GM10266 (cell line): ENCODE results near the gene NUP35.

ENCODE experiments used
- DNase-seq: peaks from one replicate; pipeline ENCODE4 v3.0.0; 2012; ENCODE audit errors: extremely low spot score
- CTCF ChIP-seq: IDR thresholded peaks from 2 replicates; pipeline ENCODE4 v1.5.1; 2012; ENCODE audit warnings: mild to moderate bottlenecking, low read depth; ENCODE audit not compliant: control insufficient read depth, insufficient read depth; ENCODE audit errors: missing control alignments

Gene NUP35, protein sequence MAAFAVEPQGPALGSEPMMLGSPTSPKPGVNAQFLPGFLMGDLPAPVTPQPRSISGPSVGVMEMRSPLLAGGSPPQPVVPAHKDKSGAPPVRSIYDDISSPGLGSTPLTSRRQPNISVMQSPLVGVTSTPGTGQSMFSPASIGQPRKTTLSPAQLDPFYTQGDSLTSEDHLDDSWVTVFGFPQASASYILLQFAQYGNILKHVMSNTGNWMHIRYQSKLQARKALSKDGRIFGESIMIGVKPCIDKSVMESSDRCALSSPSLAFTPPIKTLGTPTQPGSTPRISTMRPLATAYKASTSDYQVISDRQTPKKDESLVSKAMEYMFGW

DNA sequence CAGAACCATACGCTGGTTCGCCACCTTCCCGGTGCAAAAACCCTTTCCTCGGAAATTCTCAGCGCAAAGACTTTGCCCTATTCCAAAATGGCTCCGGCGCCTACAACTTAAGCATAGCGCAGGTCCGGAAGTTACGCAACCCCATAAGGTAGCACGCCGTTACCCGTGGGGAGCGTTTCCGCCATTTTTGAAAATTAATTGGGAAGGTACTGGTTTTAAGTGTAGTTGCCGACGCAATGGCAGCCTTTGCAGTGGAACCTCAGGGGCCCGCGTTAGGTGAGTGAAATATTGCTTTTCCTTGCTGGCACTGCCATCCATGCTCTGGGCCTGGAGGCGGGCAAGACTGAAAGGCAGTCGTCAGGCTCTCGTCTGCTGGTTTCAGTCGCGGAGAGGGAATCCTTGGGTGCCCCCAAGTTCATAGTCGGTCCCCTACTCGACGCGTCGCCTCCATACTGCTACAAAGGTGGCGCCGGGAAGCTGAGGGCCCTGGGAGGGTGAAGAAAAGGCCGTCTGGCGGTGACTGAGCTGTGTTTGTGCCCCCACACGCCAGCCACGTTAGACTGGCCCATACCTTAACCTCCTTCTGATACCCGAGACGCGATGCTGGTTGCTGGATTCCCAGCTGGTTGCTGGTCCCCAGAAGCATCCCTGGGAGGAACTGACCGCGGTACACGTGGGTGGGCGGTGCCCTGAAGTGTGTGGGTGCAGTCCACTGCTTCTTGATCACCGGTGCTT is at the start of gene NUP35:
Gene NUP35 (plus strand): TSS at position 222 of the 735 bp plus-strand sequence. CDS start 15 bp downstream, at position 237.
- peak; percentile 75 for DNase-seq
- no peak for TF ChIP-seq CTCF

DNA sequence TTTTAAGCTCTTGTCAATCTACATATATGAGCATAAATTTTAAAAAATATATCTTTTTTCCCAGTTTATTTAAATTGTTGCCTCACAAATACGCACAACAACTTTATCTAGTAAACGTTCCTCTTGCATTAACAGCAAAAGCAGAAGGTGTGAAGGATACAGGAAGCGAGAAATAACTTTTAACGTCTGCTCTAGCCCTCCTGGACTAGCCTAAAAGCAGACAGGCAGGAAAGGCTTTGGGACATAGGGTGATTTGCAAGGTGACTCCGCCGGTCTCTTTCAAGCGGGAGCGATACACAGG is 46.1 kb upstream of the NUP35 start:
- no peak for TF ChIP-seq CTCF
- DNase-seq = no peak

DNA sequence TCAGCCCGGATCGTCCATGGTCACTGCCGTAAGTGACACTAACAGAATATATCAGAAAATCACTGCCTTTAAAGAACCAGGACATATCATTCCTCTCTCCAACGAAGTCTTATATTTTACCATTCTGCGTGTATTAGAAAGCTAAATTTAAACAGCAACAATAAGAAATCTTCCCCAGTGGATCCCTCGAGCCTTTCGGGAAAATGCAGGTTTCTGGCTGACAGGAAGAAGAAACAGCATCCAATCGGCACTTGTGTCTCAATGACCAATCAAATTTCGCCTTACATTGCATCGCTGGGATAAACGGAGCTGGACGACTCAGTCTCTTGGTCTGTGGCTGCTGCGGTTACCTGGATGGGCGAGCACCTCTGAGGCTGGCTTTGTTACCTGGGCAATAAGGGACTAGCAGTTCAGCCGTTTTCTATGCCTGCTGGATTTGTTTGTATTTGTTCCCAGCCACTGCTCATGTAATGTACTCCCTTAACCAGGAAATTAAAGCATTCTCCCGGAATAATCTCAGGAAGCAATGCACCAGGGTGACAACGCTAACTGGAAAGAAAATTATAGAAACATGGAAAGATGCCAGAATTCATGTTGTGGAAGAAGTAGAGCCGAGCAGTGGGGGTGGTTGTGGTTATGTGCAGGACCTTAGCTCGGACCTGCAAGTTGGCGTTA is 45.6 kb upstream of the NUP35 start, which contains the start of gene DUSP19:
Gene DUSP19 (plus strand): TSS at position 284 of the 675 bp plus-strand sequence. CDS start 187 bp downstream, at position 471.
- no peak for TF ChIP-seq CTCF
- DNase-seq = peak; percentile 86

DNA sequence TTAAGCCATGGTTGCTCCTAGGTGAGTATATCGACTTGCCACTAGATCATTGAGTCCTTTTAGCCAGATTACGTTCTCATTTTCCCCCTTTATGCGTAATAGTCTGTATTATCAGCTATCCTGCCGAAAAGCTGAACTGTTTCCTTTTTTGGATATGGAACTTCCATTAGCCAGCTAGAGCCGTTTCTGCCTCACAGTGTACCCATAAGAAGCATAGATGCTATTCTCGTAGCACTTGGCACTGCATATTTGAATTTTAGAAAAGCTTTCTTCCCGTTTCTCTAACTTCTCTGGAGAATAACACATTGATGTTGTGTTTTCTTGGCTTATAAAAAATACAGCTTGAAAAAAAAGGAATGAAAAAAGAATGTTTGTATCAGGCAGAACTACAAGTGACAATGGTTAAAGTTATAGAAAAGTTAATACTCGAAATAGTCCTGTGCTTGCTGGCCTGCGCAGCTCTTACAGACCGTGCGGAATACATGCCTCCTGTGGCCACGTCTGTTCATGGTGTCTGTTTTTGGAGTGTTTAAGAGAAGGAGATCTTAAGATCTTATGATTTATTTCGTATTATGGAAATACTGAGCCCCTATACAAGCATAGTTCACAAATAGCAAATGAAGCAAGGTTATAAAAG is 45.0 kb upstream of the NUP35 start:
- no peak for DNase-seq

GRCh38 chr2:183081911-183082310 is 42.3 kb upstream of the NUP35 start:
- TF ChIP-seq CTCF = no peak

More for the DNA sequence above, 45.0 kb upstream of the NUP35 start:
- no peak for TF ChIP-seq CTCF

GRCh38 chr2:183088061-183088460 is 36.2 kb upstream of the NUP35 start:
- TF ChIP-seq CTCF = no peak
- DNase-seq = no peak

More at GRCh38 chr2:183081911-183082310, 42.3 kb upstream of the NUP35 start:
- DNase-seq = no peak
